Prostate gland (tissue), 2 donors: ENCODE results near the gene PDE7B.

Experiments
- POLR2A ChIP-seq: fragments of 450-650 bp; IDR thresholded peaks from one replicate; pipeline ENCODE4 v1.6.1; 2016; ENCODE audit warnings: antibody characterized with exemption, mild to moderate bottlenecking
- POLR2AphosphoS5 ChIP-seq: sonication (generic); formaldehyde crosslinking; IDR thresholded peaks from one replicate; pipeline ENCODE4 v1.6.1; 2017; ENCODE audit warnings: antibody characterized with exemption
- TF ChIP-seq, protein P1 (sequence below), 4 experiments: fragments of 200-600 bp in 2 of 4; fragments of 450-650 bp in 2 of 4; sonication (generic) in 2 of 4; IDR thresholded peaks; 1 replicate in 3 of 4; 2 replicates in 1 of 4; pipeline ENCODE4 v1.5.1; 2016 to 2019; ENCODE audit warnings: antibody characterized with exemption in 4 of 4, mild to moderate bottlenecking in 2 of 4, moderate library complexity in 2 of 4

DNA sequence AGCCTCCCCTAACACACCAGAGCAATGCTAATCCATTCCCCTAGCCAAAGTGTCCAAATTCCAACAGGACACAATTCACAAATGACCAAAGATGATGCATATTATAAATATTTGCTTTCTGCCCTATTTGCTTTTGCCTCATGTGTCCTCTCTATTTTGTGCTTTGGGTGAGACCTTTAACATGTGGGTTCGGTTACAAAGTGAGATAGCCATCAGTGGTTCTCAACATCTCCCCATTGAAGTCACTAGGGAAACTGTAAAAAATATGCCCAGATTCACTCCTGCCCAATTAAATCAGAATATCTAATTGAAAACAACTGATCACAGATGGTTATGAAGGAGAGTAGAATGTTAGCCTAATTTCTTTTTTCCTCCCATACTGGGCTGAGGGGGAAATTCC, 239.4 kb downstream of the PDE7B start:
- TF ChIP-seq, protein P1, sequence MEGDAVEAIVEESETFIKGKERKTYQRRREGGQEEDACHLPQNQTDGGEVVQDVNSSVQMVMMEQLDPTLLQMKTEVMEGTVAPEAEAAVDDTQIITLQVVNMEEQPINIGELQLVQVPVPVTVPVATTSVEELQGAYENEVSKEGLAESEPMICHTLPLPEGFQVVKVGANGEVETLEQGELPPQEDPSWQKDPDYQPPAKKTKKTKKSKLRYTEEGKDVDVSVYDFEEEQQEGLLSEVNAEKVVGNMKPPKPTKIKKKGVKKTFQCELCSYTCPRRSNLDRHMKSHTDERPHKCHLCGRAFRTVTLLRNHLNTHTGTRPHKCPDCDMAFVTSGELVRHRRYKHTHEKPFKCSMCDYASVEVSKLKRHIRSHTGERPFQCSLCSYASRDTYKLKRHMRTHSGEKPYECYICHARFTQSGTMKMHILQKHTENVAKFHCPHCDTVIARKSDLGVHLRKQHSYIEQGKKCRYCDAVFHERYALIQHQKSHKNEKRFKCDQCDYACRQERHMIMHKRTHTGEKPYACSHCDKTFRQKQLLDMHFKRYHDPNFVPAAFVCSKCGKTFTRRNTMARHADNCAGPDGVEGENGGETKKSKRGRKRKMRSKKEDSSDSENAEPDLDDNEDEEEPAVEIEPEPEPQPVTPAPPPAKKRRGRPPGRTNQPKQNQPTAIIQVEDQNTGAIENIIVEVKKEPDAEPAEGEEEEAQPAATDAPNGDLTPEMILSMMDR (IDR thresholded peaks at IDR 0.05) = no peak
- TF ChIP-seq POLR2A (no peak), POLR2AphosphoS5 (no peak)
